IMR-90 (cell line): ENCODE data around the gene RASSF8. TPM values are rescaled to one million over a fixed set of nuclear protein-coding genes. Genes with fewer than 3 reads are reported as not detected.

Experiments
- ATAC-seq: fragments of 200-7000 bp; cut with Tn5 transposase; 2 replicates; pipeline ENCODE4 v1.9.1; 2020; ENCODE audit warnings: low read depth, mild to moderate bottlenecking, moderate library complexity
- BruUV-seq: library from RNA; stranded (reverse); fragments of 400-500 nt; replicated peaks from 2 replicates; lab custom pipeline; 2021; lab: Mats Ljungman, UMichigan
- CTCF ChIA-PET: fragments of 300-600 bp; formaldehyde crosslinking; extraction: SDS; loops from one replicate; lab custom pipeline; 2021; ENCODE audit warnings: antibody characterized with exemption; lab: Yijun Ruan, JAX
- POLR2A ChIA-PET: fragments of 300-600 bp; sonication (Branson Sonifier 250); formaldehyde crosslinking; loops from one replicate; lab custom pipeline; 2022; ENCODE audit warnings: antibody characterized with exemption; ENCODE audit not compliant: unreplicated experiment; lab: Charles Lee
- DNase-seq: peaks from one replicate; pipeline ENCODE4 v3.0.0; 2013
- H2AFZ ChIP-seq: replicated peaks from 2 replicates; pipeline ENCODE3; 2013; ENCODE audit warnings: low read length, mild to moderate bottlenecking; ENCODE audit not compliant: poor library complexity
- H2AK5ac ChIP-seq: 2 replicates; pipeline ENCODE4 v1.6.1; 2013; ENCODE audit warnings: low read depth, low read length, inconsistent platforms
- H2AK9ac ChIP-seq: replicated peaks from 2 replicates; pipeline ENCODE3; 2013; ENCODE audit warnings: mild to moderate bottlenecking, low read depth, low read length, moderate library complexity; ENCODE audit not compliant: poor library complexity
- H2BK120ac ChIP-seq: 2 replicates; pipeline ENCODE4 v1.6.1; 2013; ENCODE audit warnings: low read depth, low read length, inconsistent platforms
- H2BK15ac ChIP-seq: 3 replicates; pipeline ENCODE4 v1.6.1; 2013; ENCODE audit warnings: low read depth, low read length, inconsistent platforms
- H2BK20ac ChIP-seq: 2 replicates; pipeline ENCODE4 v1.6.1; 2013; ENCODE audit warnings: low read depth, mild to moderate bottlenecking, inconsistent platforms, low read length, moderate library complexity
- H2BK5ac ChIP-seq: 2 replicates; pipeline ENCODE4 v1.6.1; 2013; ENCODE audit warnings: mild to moderate bottlenecking, low read depth, low read length, inconsistent platforms; ENCODE audit not compliant: poor library complexity, severe bottlenecking
- H3K14ac ChIP-seq: replicated peaks from 2 replicates; pipeline ENCODE4 v1.6.1; 2013; ENCODE audit warnings: low read depth, low read length, inconsistent platforms
- H3K18ac ChIP-seq: 2 replicates; pipeline ENCODE4 v1.6.1; 2013; ENCODE audit warnings: low read depth, low read length, control low read depth
- H3K23ac ChIP-seq: 2 replicates; pipeline ENCODE4 v1.6.1; 2013; ENCODE audit warnings: low read depth, low read length, inconsistent platforms
- H3K27ac ChIP-seq: 2 replicates; pipeline ENCODE4 v1.5.1; 2013; ENCODE audit warnings: mild to moderate bottlenecking, control low read depth, low read length; ENCODE audit not compliant: insufficient read depth
- H3K27me3 ChIP-seq: 2 replicates; pipeline ENCODE4 v1.6.1; 2013; ENCODE audit warnings: low read length; ENCODE audit not compliant: control insufficient read depth, insufficient read depth
- H3K36me3 ChIP-seq: 2 replicates; pipeline ENCODE4 v1.6.1; 2013; ENCODE audit warnings: low read length, mixed read lengths; ENCODE audit not compliant: control insufficient read depth, insufficient read depth
- H3K4ac ChIP-seq: 2 replicates; pipeline ENCODE4 v1.6.1; 2013; ENCODE audit warnings: low read depth, low read length, inconsistent platforms
- H3K4me1 ChIP-seq: 2 replicates; pipeline ENCODE4 v1.6.1; 2013; ENCODE audit warnings: low read length, mixed read lengths; ENCODE audit not compliant: control insufficient read depth, insufficient read depth
- H3K4me2 ChIP-seq: 2 replicates; pipeline ENCODE4 v1.6.1; 2013; ENCODE audit warnings: low read depth, mild to moderate bottlenecking, control low read depth, low read length, moderate library complexity
- H3K4me3 ChIP-seq: 2 replicates; pipeline ENCODE4 v1.5.1; 2013; ENCODE audit warnings: low read depth, mild to moderate bottlenecking, control low read depth, low read length, moderate library complexity; ENCODE audit not compliant: insufficient read depth
- H3K56ac ChIP-seq: 2 replicates; pipeline ENCODE4 v1.6.1; 2013; ENCODE audit warnings: low read length, inconsistent platforms; ENCODE audit not compliant: insufficient read depth; ENCODE audit errors: extremely low read depth
- H3K79me1 ChIP-seq, 2 experiments: 2 replicates each; pipeline ENCODE4 v1.6.1; 2013; ENCODE audit warnings: low read length in 2 of 2, inconsistent platforms in 1 of 2, low read depth in 1 of 2
- H3K9ac ChIP-seq: 2 replicates; pipeline ENCODE4 v1.6.1; 2013; ENCODE audit warnings: low read depth, low read length, control low read depth
- H3K9me1 ChIP-seq: 2 replicates; pipeline ENCODE4 v1.6.1; 2013; ENCODE audit warnings: low read length, inconsistent platforms; ENCODE audit not compliant: insufficient read depth
- H3K9me3 ChIP-seq: 2 replicates; pipeline ENCODE4 v1.6.1; 2013; ENCODE audit warnings: low read length; ENCODE audit not compliant: control insufficient read depth, insufficient read depth
- H4K20me1 ChIP-seq: 2 replicates; pipeline ENCODE4 v1.6.1; 2013; ENCODE audit warnings: low read length, inconsistent platforms; ENCODE audit not compliant: insufficient read depth
- H4K5ac ChIP-seq: 2 replicates; pipeline ENCODE4 v1.6.1; 2013; ENCODE audit warnings: mild to moderate bottlenecking, low read depth, low read length, control low read depth
- H4K8ac ChIP-seq, 2 experiments: 2 replicates each; pipeline ENCODE4 v1.6.1; 2013; ENCODE audit warnings: low read depth in 2 of 2, low read length in 2 of 2, control low read depth in 1 of 2, inconsistent platforms in 1 of 2
- H4K91ac ChIP-seq: 2 replicates; pipeline ENCODE4 v1.6.1; 2013; ENCODE audit warnings: low read depth, low read length, inconsistent platforms; ENCODE audit not compliant: insufficient read depth
- BHLHE40 ChIP-seq: fragments of 150-350 bp; IDR thresholded peaks from 2 replicates; pipeline ENCODE4 v1.6.1; 2016; ENCODE audit warnings: mild to moderate bottlenecking, low read depth, low read length
- CEBPB ChIP-seq: IDR thresholded peaks from 2 replicates; pipeline ENCODE4 v1.6.1; 2012; ENCODE audit warnings: low read depth, low read length, improper control_type of control experiment
- CHD1 ChIP-seq: IDR thresholded peaks from 2 replicates; pipeline ENCODE4 v1.6.1; 2012; ENCODE audit warnings: low read depth, low read length, improper control_type of control experiment
- FOS ChIP-seq: fragments of 150-350 bp; IDR thresholded peaks from 2 replicates; pipeline ENCODE4 v1.6.1; 2016; ENCODE audit warnings: low read depth, low read length
- MAZ ChIP-seq: IDR thresholded peaks from 2 replicates; pipeline ENCODE4 v1.6.1; 2012; ENCODE audit warnings: low read depth, mild to moderate bottlenecking, low read length, improper control_type of control experiment, moderate library complexity, borderline replicate concordance
- NFE2L2 ChIP-seq: fragments of 150-350 bp; IDR thresholded peaks from 2 replicates; pipeline ENCODE4 v1.6.1; 2016; ENCODE audit warnings: low read depth, mild to moderate bottlenecking, low read length
- RCOR1 ChIP-seq: IDR thresholded peaks from 2 replicates; pipeline ENCODE4 v1.6.1; 2012; ENCODE audit warnings: mild to moderate bottlenecking, low read length, improper control_type of control experiment; ENCODE audit not compliant: insufficient replicate concordance
- RFX5 ChIP-seq: IDR thresholded peaks from 2 replicates; pipeline ENCODE4 v1.8.0; 2012; ENCODE audit warnings: low read depth, mild to moderate bottlenecking, low read length, moderate library complexity
- WGBS, 2 experiments: methylation state at CpG; one replicate each; pipeline versions ENCODE4 v1.1.5 to v1.1.7; 2013; ENCODE audit warnings: missing lambda C conversion rate in 2 of 2; ENCODE audit not compliant: insufficient read length in 1 of 2; ENCODE audit errors: extremely low coverage in 2 of 2; 5-methylcytosine and 5-hydroxymethylcytosine counted together
- dilution Hi-C: fragments of 300-500 bp; cut with HindIII; formaldehyde crosslinking; loops from one replicate; pipeline ENCODE4 v1.14.3; 2018; ENCODE audit warnings: low sequenced_read_pairs; ENCODE audit not compliant: unreplicated experiment
- in situ Hi-C: fragments of 300-500 bp; cut with MboI; formaldehyde crosslinking; loops from 3 replicates; pipeline ENCODE4 v1.14.3; 2019; ENCODE audit warnings: low sequenced_read_pairs, inconsistent platforms, mixed read lengths
- intact Hi-C: fragments of 100-400 bp; cut with micrococcal nuclease; formaldehyde crosslinking; loops from 2 replicates; pipeline ENCODE4 v1.10.0; 2022
- polyA plus RNA-seq, 3 experiments: library from polyadenylated mRNA; depleted of rRNA; stranded (reverse); fragments of >200 nt; gene quantifications; 2 replicates each; pipeline ENCODE4 v1.2.3, GENCODE V29; 2012; ENCODE audit warnings: low replicate concordance in 1 of 3
- total RNA-seq: library from RNA; depleted of rRNA; stranded (reverse); fragments of >200 nt; gene quantifications from 2 replicates; pipeline ENCODE4 v1.2.3, GENCODE V29; 2012
- TF ChIP-seq, protein P1 (sequence below): conservative IDR thresholded peaks from 2 replicates; pipeline ENCODE4 v1.5.1; 2012; ENCODE audit warnings: mild to moderate bottlenecking, low read depth, low read length, improper control_type of control experiment
- TF ChIP-seq, protein P2 (sequence below): fragments of 150-350 bp; IDR thresholded peaks from 2 replicates; pipeline ENCODE4 v1.6.1; 2017; ENCODE audit warnings: mild to moderate bottlenecking, antibody characterized with exemption, low read length, low read depth

Gene RASSF8
- total and polyA plus RNA-seq, 2 of the 4 experiments (the other 2 are of a cell fraction), result 10.8 to 50.5 TPM

DNA sequence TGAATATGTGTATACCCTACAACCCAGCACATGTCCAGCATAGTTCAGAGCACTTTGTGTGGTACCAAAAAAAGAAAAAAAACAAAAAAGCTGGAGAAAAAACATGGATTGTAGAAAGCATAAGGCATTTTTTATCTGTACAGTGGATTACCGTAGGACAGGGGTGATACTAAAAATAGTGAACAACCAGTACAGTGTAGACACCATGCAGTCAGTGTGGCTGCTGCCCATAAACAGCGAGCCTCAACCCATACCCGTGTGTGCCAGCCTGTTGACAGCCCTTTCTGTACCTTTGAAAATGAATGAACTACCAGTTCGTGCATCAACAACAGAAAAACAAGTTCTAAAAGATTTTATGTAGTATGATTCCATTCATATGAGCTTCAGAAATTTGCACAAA lies 25.1 kb downstream of the RASSF8 start:
- no CpG with 5 or more reads among the region's 4 CpGs for WGBS, 2 experiments
- Histone ChIP-seq H2BK5ac (no peak overlapping the region), H4K91ac (no peak overlapping the region), H3K18ac (no peak overlapping the region), H3K56ac (no peak overlapping the region), H2BK15ac (no peak overlapping the region), H2BK120ac (no peak overlapping the region), H2BK20ac (no peak overlapping the region), H3K9ac (no peak overlapping the region), H3K4me1 (peaks cover 9% of the 10 kb centered on the region), H2AK5ac (no peak overlapping the region), H3K27ac (no peak overlapping the region), H3K9me1 (peaks cover 16% of the 10 kb centered on the region; the same call in 1 of the 2 replicates), H4K20me1 (peaks cover 55% of the 10 kb centered on the region), H3K27me3 (no peaks in the 10 kb centered on the region), H3K4me2 (no peak overlapping the region), H4K8ac (no peak overlapping the region), H4K5ac (no peak overlapping the region), H3K23ac (no peak overlapping the region), H3K79me1 (peaks cover 18 to 86% of the 10 kb centered on the region in 2 experiments; a peak in 3 of 4 replicates), H3K9me3 (no peaks in the 10 kb centered on the region), H3K36me3 (no peaks in the 10 kb centered on the region; the same call in 1 of the 2 replicates), H3K4me3 (no peak overlapping the region), H3K14ac (no peak overlapping the region; the same call in 1 of the 2 replicates), H3K4ac (no peak overlapping the region), H2AK9ac (no peak overlapping the region), H2AFZ (no peak overlapping the region)
- TF ChIP-seq CEBPB (no peak), BHLHE40 (no peak), NFE2L2 (no peak), MAZ (no peak), RFX5 (no peak), CHD1 (no peak), RCOR1 (no peak), FOS (no peak)
- TF ChIP-seq, protein P1, sequence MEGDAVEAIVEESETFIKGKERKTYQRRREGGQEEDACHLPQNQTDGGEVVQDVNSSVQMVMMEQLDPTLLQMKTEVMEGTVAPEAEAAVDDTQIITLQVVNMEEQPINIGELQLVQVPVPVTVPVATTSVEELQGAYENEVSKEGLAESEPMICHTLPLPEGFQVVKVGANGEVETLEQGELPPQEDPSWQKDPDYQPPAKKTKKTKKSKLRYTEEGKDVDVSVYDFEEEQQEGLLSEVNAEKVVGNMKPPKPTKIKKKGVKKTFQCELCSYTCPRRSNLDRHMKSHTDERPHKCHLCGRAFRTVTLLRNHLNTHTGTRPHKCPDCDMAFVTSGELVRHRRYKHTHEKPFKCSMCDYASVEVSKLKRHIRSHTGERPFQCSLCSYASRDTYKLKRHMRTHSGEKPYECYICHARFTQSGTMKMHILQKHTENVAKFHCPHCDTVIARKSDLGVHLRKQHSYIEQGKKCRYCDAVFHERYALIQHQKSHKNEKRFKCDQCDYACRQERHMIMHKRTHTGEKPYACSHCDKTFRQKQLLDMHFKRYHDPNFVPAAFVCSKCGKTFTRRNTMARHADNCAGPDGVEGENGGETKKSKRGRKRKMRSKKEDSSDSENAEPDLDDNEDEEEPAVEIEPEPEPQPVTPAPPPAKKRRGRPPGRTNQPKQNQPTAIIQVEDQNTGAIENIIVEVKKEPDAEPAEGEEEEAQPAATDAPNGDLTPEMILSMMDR, result no peak
- TF ChIP-seq, protein P2, sequence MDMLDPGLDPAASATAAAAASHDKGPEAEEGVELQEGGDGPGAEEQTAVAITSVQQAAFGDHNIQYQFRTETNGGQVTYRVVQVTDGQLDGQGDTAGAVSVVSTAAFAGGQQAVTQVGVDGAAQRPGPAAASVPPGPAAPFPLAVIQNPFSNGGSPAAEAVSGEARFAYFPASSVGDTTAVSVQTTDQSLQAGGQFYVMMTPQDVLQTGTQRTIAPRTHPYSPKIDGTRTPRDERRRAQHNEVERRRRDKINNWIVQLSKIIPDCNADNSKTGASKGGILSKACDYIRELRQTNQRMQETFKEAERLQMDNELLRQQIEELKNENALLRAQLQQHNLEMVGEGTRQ, result no peak
- CTCF ChIA-PET, result no interaction called here
- POLR2A ChIA-PET, result no interaction called here
- no peak for DNase-seq
- no peak for ATAC-seq
- dilution Hi-C loops (no loop called here), in situ Hi-C loops (no loop called here), intact Hi-C loops (no loop called here)
- BruUV-seq, result no TSS peak
